Measurements from ENCODE around the gene CELF4.

DNA sequence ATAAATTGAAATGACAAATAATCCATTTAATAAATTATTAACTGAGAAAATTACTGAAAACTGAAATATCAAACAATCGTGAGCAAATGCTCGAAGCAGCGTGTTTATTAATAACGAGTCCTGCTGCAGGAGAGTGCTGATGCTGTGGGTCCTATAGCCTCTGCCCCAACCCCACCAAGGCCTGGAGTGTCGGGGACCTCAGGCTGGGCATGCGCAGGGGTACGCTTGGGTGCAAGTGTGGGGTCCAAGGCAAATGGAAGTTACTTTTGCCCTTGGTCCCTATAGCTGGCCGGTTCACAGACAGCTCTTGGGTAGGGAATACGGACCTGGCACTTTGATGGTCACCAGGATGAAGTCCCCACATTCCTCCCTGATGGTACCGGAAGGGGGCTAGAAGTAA is 43.3 kb upstream of the CELF4 start:
- TF ChIP-seq, protein P1, sequence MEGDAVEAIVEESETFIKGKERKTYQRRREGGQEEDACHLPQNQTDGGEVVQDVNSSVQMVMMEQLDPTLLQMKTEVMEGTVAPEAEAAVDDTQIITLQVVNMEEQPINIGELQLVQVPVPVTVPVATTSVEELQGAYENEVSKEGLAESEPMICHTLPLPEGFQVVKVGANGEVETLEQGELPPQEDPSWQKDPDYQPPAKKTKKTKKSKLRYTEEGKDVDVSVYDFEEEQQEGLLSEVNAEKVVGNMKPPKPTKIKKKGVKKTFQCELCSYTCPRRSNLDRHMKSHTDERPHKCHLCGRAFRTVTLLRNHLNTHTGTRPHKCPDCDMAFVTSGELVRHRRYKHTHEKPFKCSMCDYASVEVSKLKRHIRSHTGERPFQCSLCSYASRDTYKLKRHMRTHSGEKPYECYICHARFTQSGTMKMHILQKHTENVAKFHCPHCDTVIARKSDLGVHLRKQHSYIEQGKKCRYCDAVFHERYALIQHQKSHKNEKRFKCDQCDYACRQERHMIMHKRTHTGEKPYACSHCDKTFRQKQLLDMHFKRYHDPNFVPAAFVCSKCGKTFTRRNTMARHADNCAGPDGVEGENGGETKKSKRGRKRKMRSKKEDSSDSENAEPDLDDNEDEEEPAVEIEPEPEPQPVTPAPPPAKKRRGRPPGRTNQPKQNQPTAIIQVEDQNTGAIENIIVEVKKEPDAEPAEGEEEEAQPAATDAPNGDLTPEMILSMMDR (IDR thresholded peaks at IDR 0.05) = no peak
- TF ChIP-seq POLR2AphosphoS5 (IDR thresholded peaks at IDR 0.05) = no peak
- TF ChIP-seq EP300 (IDR thresholded peaks at IDR 0.05) = no peak

Measured in upper lobe of left lung (tissue), 4 donors.